ENCODE results near the gene NBAS.

DNA sequence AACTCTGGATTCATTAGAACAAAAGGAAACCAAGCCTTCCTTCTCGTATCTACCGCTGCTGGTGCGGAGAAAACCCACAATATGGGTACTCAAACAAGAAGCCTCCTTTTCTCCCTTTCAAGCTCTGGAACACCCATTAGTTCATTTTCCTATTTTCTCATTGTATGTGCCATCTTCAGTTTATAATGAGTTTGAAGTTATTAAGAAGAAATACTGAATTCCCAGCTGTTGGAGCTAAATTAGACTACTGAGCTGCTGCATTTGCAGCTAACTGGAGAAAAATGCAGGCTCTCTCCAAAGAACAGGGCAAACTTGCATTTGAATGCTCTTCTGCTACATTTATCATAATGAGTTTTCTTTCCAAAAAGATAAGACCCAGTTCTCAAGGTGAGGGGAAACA, 398.5 kb downstream of the NBAS start:
- TF ChIP-seq EZH2 (IDR thresholded peaks at IDR 0.05; ENCODE audit: low read depth) = no peak
- TF ChIP-seq, protein P1, sequence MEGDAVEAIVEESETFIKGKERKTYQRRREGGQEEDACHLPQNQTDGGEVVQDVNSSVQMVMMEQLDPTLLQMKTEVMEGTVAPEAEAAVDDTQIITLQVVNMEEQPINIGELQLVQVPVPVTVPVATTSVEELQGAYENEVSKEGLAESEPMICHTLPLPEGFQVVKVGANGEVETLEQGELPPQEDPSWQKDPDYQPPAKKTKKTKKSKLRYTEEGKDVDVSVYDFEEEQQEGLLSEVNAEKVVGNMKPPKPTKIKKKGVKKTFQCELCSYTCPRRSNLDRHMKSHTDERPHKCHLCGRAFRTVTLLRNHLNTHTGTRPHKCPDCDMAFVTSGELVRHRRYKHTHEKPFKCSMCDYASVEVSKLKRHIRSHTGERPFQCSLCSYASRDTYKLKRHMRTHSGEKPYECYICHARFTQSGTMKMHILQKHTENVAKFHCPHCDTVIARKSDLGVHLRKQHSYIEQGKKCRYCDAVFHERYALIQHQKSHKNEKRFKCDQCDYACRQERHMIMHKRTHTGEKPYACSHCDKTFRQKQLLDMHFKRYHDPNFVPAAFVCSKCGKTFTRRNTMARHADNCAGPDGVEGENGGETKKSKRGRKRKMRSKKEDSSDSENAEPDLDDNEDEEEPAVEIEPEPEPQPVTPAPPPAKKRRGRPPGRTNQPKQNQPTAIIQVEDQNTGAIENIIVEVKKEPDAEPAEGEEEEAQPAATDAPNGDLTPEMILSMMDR (conservative IDR thresholded peaks at IDR 0.05) = no peak
